HEK293T (cell line): ENCODE results near the gene TMEM178B.

Experiments
- ELF4 ChIP-seq: fragments of 450-650 bp; IDR thresholded peaks from 2 replicates; pipeline ENCODE4 v1.6.1; 2017; ENCODE audit warnings: antibody characterized with exemption
- FOXA1 ChIP-seq: fragments of 450-650 bp; IDR thresholded peaks from 2 replicates; pipeline ENCODE4 v1.6.1; 2016; ENCODE audit warnings: mild to moderate bottlenecking
- PKNOX1 ChIP-seq: fragments of 450-650 bp; IDR thresholded peaks from 2 replicates; pipeline ENCODE4 v1.6.1; 2016
- SUZ12 ChIP-seq: fragments of 450-650 bp; IDR thresholded peaks from 2 replicates; pipeline ENCODE4 v1.6.1; 2016; ENCODE audit warnings: mild to moderate bottlenecking

GRCh38 chr7:141455723-141456122, 381.9 kb downstream of the TMEM178B start:
- TF ChIP-seq SUZ12 (no peak), PKNOX1 (no peak), ELF4 (no peak), FOXA1 (no peak)
